GM23248 (cell line): Measurements from ENCODE around the gene COMP. TPM values are rescaled to one million over a fixed set of nuclear protein-coding genes. Genes with fewer than 3 reads are reported as not detected.
"Not testable (repeated sequence)": the region's sequence is repeated elsewhere in the genome, so short reads cannot be mapped to it uniquely, and the experiment has no call there.

ENCODE experiments used
- DNase-seq: peaks from one replicate; pipeline ENCODE4 v3.0.0-alpha.2; 2015
- H2AFZ ChIP-seq: fragments of 200-600 bp; sonication (generic); 2 replicates; pipeline ENCODE4 v1.6.1; 2016; ENCODE audit warnings: antibody characterized with exemption
- H3F3A ChIP-seq: fragments of 200-600 bp; sonication (generic); 2 replicates; pipeline ENCODE4 v1.6.1; 2016; ENCODE audit warnings: mild to moderate bottlenecking, antibody characterized with exemption, mixed run types; ENCODE audit not compliant: insufficient read depth
- H3K27ac ChIP-seq: fragments of 200-600 bp; sonication (generic); 2 replicates; pipeline ENCODE4 v1.5.1; 2016; ENCODE audit warnings: mild to moderate bottlenecking
- H3K27me3 ChIP-seq: fragments of 200-600 bp; sonication (generic); replicated peaks from 2 replicates; pipeline ENCODE4 v1.6.1; 2016; ENCODE audit warnings: mild to moderate bottlenecking; ENCODE audit not compliant: insufficient read depth
- H3K36me3 ChIP-seq: fragments of 200-600 bp; sonication (generic); 2 replicates; pipeline ENCODE4 v1.6.1; 2016; ENCODE audit warnings: low read depth, mild to moderate bottlenecking
- H3K4me1 ChIP-seq: fragments of 200-600 bp; sonication (generic); 2 replicates; pipeline ENCODE4 v1.6.1; 2016; ENCODE audit warnings: mild to moderate bottlenecking; ENCODE audit not compliant: insufficient read depth
- H3K4me2 ChIP-seq: fragments of 200-600 bp; sonication (generic); one replicate; pipeline ENCODE4 v1.6.1; 2016; ENCODE audit warnings: mild to moderate bottlenecking; ENCODE audit not compliant: unreplicated experiment
- H3K4me3 ChIP-seq: fragments of 200-600 bp; sonication (generic); 2 replicates; pipeline ENCODE4 v1.5.1; 2016; ENCODE audit warnings: mild to moderate bottlenecking
- H3K79me2 ChIP-seq: fragments of 200-600 bp; sonication (generic); 2 replicates; pipeline ENCODE4 v1.6.1; 2016; ENCODE audit warnings: mild to moderate bottlenecking; ENCODE audit not compliant: insufficient read depth
- H3K9ac ChIP-seq: fragments of 200-600 bp; sonication (generic); 2 replicates; pipeline ENCODE4 v1.6.1; 2016; ENCODE audit warnings: mild to moderate bottlenecking
- H3K9me2 ChIP-seq: fragments of 200-600 bp; sonication (generic); 2 replicates; pipeline ENCODE4 v1.6.1; 2016; ENCODE audit warnings: mixed run types, mild to moderate bottlenecking, moderate library complexity; ENCODE audit not compliant: insufficient read depth
- H3K9me3 ChIP-seq: fragments of 200-600 bp; sonication (generic); one replicate; pipeline ENCODE4 v1.6.1; 2017; ENCODE audit warnings: low read depth
- H4K20me1 ChIP-seq: fragments of 200-600 bp; sonication (generic); 2 replicates; pipeline ENCODE4 v1.6.0; 2016; ENCODE audit not compliant: insufficient read depth
- EZH2 ChIP-seq: fragments of 200-600 bp; sonication (generic); IDR thresholded peaks from 2 replicates; pipeline ENCODE4 v1.6.1; 2018; ENCODE audit warnings: antibody characterized with exemption, mild to moderate bottlenecking; ENCODE audit not compliant: insufficient read depth, poor library complexity, severe bottlenecking
- EZH2phosphoT487 ChIP-seq: fragments of 200-600 bp; sonication (generic); IDR thresholded peaks from 2 replicates; pipeline ENCODE4 v1.6.1; 2018; ENCODE audit warnings: antibody characterized with exemption, moderate library complexity, mild to moderate bottlenecking, low read depth; ENCODE audit not compliant: insufficient read depth
- WGBS, 2 experiments: methylation state at CpG; one replicate each; pipeline ENCODE4 v1.1.6; 2015 to 2017; ENCODE audit warnings: low lambda C conversion rate in 2 of 2, low coverage in 1 of 2; ENCODE audit errors: missing lambda C conversion rate in 2 of 2; 5-methylcytosine and 5-hydroxymethylcytosine counted together
- in situ Hi-C: fragments of 300-500 bp; cut with MboI; formaldehyde crosslinking; loops from 2 replicates; pipeline ENCODE4 v1.15.0; 2020
- polyA plus RNA-seq: library from polyadenylated mRNA; unstranded; fragments of >200 nt; fragmentation: Nextera tagmentation; extraction: Ambion mirVana; gene quantifications from 2 replicates; pipeline ENCODE4 v1.2.1, GENCODE V29; 2016
- total RNA-seq: library from RNA; depleted of rRNA; stranded (reverse); fragments of >200 nt; shearing (Covaris generic); gene quantifications from 2 replicates; pipeline ENCODE4 v1.2.3, GENCODE V29; 2014

Gene COMP
- total and polyA plus RNA-seq, 2 experiments from 2014 or later, result 93.8 to 252 TPM

- H3K27me3 ChIP-seq, result no peaks in the 10 kb centered on the region
- H3K79me2 ChIP-seq, result peaks cover 47% of the 10 kb centered on the region
- no peaks in the 10 kb centered on the region for H3F3A ChIP-seq
- 0 to 1% methylated on average over 67 to 73 of the region's 96 CpGs for WGBS, 2 experiments
- in situ Hi-C loops, result loop anchor here (25.0 kb wide), 1 partner anchor 369 kb away; no protein-coding TSS in a partner anchor
- H3K36me3 ChIP-seq, result no peaks in the 10 kb centered on the region
- no peaks in the 10 kb centered on the region for H3K9me3 ChIP-seq
- peak within 1 kb of the TSS; percentile 95 for H2AFZ ChIP-seq
- peaks cover 22% of the 10 kb centered on the region; the same call in 1 of the 2 replicates for H4K20me1 ChIP-seq
- H3K27ac ChIP-seq, result peak within 1 kb of the TSS; percentile 59
- H3K4me2 ChIP-seq, result peak within 1 kb of the TSS; percentile 88
- peak; percentile 96 for DNase-seq
- TF ChIP-seq EZH2 (no peak), EZH2phosphoT487 (no peak)
- H3K4me3 ChIP-seq, result peak within 1 kb of the TSS; percentile 85
- peak within 1 kb of the TSS; percentile 92 for H3K9ac ChIP-seq
- no peaks in the 10 kb centered on the region for H3K9me2 ChIP-seq
- H3K4me1 ChIP-seq, result peaks cover 11% of the 10 kb centered on the region
Observed at GRCh38 chr19:18831524-18832305, 40.6 kb upstream of the COMP start, which contains the start of gene UPF1. UPF1 (plus strand) TSS chr19:18831959; CDS start chr19:18832210, 251 bp downstream.

GRCh38 chr19:18830488-18830887, 39.4 kb upstream of the COMP start:
- 89 to 91% methylated on average over 2 of the region's 2 CpGs for WGBS, 2 experiments
- no peak overlapping the region for H3K4me2 ChIP-seq
- peaks cover 18% of the 10 kb centered on the region; the same call in 1 of the 2 replicates for H4K20me1 ChIP-seq
- H3K4me1 ChIP-seq, result peaks cover 11% of the 10 kb centered on the region
- in situ Hi-C loops, result loop anchor here (25.0 kb wide), 1 partner anchor 368 kb away; no protein-coding TSS in a partner anchor
- no peaks in the 10 kb centered on the region for H3K9me2 ChIP-seq
- no peaks in the 10 kb centered on the region for H3K9me3 ChIP-seq
- no peaks in the 10 kb centered on the region for H3K27me3 ChIP-seq
- DNase-seq, result no peak
- H3K27ac ChIP-seq, result no peak overlapping the region
- no peak overlapping the region for H2AFZ ChIP-seq
- H3F3A ChIP-seq, result no peaks in the 10 kb centered on the region
- TF ChIP-seq EZH2 (no peak), EZH2phosphoT487 (no peak)
- no peak overlapping the region for H3K4me3 ChIP-seq
- no peak overlapping the region for H3K9ac ChIP-seq
- peaks cover 35% of the 10 kb centered on the region for H3K79me2 ChIP-seq
- H3K36me3 ChIP-seq, result no peaks in the 10 kb centered on the region

GRCh38 chr19:18828786-18829185, 37.7 kb upstream of the COMP start:
- Histone ChIP-seq H3K4me2 (no peak overlapping the region), H3F3A (no peaks in the 10 kb centered on the region), H3K27me3 (no peaks in the 10 kb centered on the region), H3K9me2 (no peaks in the 10 kb centered on the region), H3K4me1 (peaks cover 3% of the 10 kb centered on the region), H3K27ac (no peak overlapping the region), H4K20me1 (peaks cover 3% of the 10 kb centered on the region; the same call in 1 of the 2 replicates), H2AFZ (no peak overlapping the region), H3K36me3 (no peaks in the 10 kb centered on the region), H3K79me2 (peaks cover 18% of the 10 kb centered on the region), H3K4me3 (no peak overlapping the region), H3K9ac (no peak overlapping the region), H3K9me3 (no peaks in the 10 kb centered on the region)
- WGBS, 2 experiments, result 33 to 40% methylated on average over 6 of the region's 6 CpGs
- in situ Hi-C loops, result loop anchor here (25.0 kb wide), 1 partner anchor 366 kb away; no protein-coding TSS in a partner anchor
- no peak for DNase-seq
- TF ChIP-seq EZH2phosphoT487 (no peak), EZH2 (no peak)

GRCh38 chr19:18817574-18817973, 26.5 kb upstream of the COMP start:
- Histone ChIP-seq H3K4me2 (no peak overlapping the region), H3K27ac (no peak overlapping the region), H3F3A (no peaks in the 10 kb centered on the region), H3K36me3 (no peaks in the 10 kb centered on the region), H3K9me2 (no peaks in the 10 kb centered on the region), H2AFZ (no peak overlapping the region), H3K4me1 (no peaks in the 10 kb centered on the region), H3K27me3 (no peaks in the 10 kb centered on the region), H3K4me3 (no peak overlapping the region), H3K79me2 (no peaks in the 10 kb centered on the region), H3K9me3 (no peaks in the 10 kb centered on the region), H3K9ac (no peak overlapping the region), H4K20me1 (no peaks in the 10 kb centered on the region)
- in situ Hi-C loops, result no loop called here
- TF ChIP-seq EZH2phosphoT487, result no peak
- TF ChIP-seq EZH2, result no peak
- 75 to 78% methylated on average over 9 of the region's 9 CpGs for WGBS, 2 experiments
- DNase-seq, result no peak

- 82 to 88% methylated on average over 4 of the region's 4 CpGs for WGBS, 2 experiments
- DNase-seq, result not testable (repeated sequence)
Observed at GRCh38 chr19:18816645-18817044, 25.5 kb upstream of the COMP start.

More at GRCh38 chr19:18816645-18817044, 25.5 kb upstream of the COMP start:
- H2AFZ ChIP-seq, H3K27me3 ChIP-seq, H3K9me2 ChIP-seq, H3K79me2 ChIP-seq, H4K20me1 ChIP-seq, H3F3A ChIP-seq, H3K9me3 ChIP-seq, H3K36me3 ChIP-seq, H3K4me3 ChIP-seq, H3K27ac ChIP-seq, H3K4me1 ChIP-seq, H3K9ac ChIP-seq, H3K4me2 ChIP-seq, in situ Hi-C loops: not testable (repeated sequence)
